Testis (tissue), 3 donors: ENCODE data around the gene OGFOD3. TPM values are rescaled to one million over a fixed set of nuclear protein-coding genes. Genes with fewer than 3 reads are reported as not detected.

Source experiments
- DNase-seq: peaks from one replicate; pipeline ENCODE4 v3.0.0-alpha.2; 2019
- H3K27ac ChIP-seq, 2 donors: fragments of 200-600 bp; sonication (generic); one replicate each; pipeline ENCODE4 v1.5.1; 2019
- H3K27me3 ChIP-seq: fragments of 200-600 bp; sonication (generic); one replicate; pipeline ENCODE4 v1.5.1; 2019
- H3K36me3 ChIP-seq: fragments of 200-600 bp; sonication (generic); one replicate; pipeline ENCODE4 v1.5.1; 2017; ENCODE audit warnings: low read depth; ENCODE audit errors: missing control alignments
- H3K4me1 ChIP-seq: fragments of 200-600 bp; sonication (generic); one replicate; pipeline ENCODE4 v1.5.1; 2019
- H3K4me3 ChIP-seq, 2 donors: fragments of 200-600 bp; sonication (generic); one replicate each; pipeline ENCODE4 v1.5.1; 2017 to 2019
- H3K9me3 ChIP-seq: fragments of 200-600 bp; sonication (generic); one replicate; pipeline ENCODE4 v1.5.1; 2017
- POLR2A ChIP-seq: fragments of 450-650 bp; IDR thresholded peaks from one replicate; pipeline ENCODE4 v1.6.1; 2017; ENCODE audit warnings: antibody characterized with exemption, mild to moderate bottlenecking, moderate library complexity
- WGBS, 2 donors: methylation state at CpG; one replicate each; pipeline ENCODE4 v1.1.5; 2018; 5-methylcytosine and 5-hydroxymethylcytosine counted together
- intact Hi-C: fragments of 100-400 bp; cut with DNase I; formaldehyde crosslinking; loops from one replicate; pipeline ENCODE4 v1.15.1; 2023; ENCODE audit warnings: low total_unique reads
- polyA plus RNA-seq: library from polyadenylated mRNA; stranded (reverse); fragments of 350-450 nt; fragmentation: Illumina TruSeq; extraction: RNeasy Lipid Tissue Mini Kit (QIAGEN cat#74804); gene quantifications from one replicate; pipeline ENCODE4 v1.2.3, GENCODE V29; 2014; ENCODE audit warnings: low read depth, low replicate concordance; ENCODE audit not compliant: insufficient read depth
- small RNA-seq, 2 donors: library from RNA; depleted of rRNA; stranded (forward); fragments of <200 nt; gene quantifications; one replicate each; pipeline ENCODE3, GENCODE V24; 2016
- total RNA-seq, 2 donors: library from RNA; depleted of rRNA; stranded (reverse); fragments of >200 nt; gene quantifications; one replicate each; pipeline ENCODE4 v1.2.3, GENCODE V29; 2016
- TF ChIP-seq, protein P1 (sequence below), 3 experiments: fragments of 450-650 bp in 2 of 3; fragments of 200-600 bp in 1 of 3; sonication (generic) in 1 of 3; IDR thresholded peaks; one replicate each; pipeline ENCODE4 v1.5.1; 2016 to 2019; ENCODE audit warnings: antibody characterized with exemption in 3 of 3, mild to moderate bottlenecking in 2 of 3, moderate library complexity in 1 of 3

Gene OGFOD3
- total and polyA plus RNA-seq, 3 donors from 2014 or later, result 19.6 to 37.4 (median 28.9) TPM

DNA sequence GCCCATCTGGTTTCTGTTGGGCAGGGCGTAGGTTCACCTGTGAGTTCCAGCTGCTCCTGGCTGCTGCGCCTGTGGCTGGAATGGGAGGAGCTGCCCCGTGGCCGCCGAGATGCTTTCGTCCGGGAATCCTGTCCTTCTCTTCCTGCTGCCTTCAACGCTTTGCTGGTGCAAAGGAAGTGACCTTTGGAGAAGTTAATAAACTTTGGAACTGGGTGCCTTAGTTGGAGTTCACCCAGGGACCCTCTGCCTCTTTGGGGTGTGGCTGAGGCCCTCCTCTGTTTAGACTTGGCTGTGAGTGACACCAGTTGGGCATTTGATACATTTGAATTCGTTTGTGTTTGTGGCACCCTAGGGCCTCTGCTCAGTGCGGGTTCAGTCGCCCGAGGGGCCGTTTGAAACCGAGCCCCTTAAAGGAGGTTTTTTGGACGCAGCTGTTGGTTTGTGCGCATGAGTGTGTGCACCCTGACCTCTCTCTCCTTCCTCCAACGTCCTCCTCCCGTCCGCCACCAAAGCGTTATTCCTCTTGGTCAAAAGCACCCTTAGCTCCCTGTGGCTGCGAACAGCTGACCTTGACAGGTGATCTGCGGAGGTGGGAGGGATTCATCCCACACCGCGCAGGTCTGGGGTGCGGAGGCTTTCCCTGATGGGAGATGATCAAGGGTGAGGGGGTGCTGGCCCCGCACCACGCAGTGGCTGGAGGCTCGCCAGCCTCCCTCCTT is 75.9 kb downstream of the OGFOD3 start:
- intact Hi-C loops, result no loop called here
- WGBS, 2 donors, result 71 to 74% methylated on average over 20 to 28 of the region's 28 CpGs
- TF ChIP-seq, protein P1, sequence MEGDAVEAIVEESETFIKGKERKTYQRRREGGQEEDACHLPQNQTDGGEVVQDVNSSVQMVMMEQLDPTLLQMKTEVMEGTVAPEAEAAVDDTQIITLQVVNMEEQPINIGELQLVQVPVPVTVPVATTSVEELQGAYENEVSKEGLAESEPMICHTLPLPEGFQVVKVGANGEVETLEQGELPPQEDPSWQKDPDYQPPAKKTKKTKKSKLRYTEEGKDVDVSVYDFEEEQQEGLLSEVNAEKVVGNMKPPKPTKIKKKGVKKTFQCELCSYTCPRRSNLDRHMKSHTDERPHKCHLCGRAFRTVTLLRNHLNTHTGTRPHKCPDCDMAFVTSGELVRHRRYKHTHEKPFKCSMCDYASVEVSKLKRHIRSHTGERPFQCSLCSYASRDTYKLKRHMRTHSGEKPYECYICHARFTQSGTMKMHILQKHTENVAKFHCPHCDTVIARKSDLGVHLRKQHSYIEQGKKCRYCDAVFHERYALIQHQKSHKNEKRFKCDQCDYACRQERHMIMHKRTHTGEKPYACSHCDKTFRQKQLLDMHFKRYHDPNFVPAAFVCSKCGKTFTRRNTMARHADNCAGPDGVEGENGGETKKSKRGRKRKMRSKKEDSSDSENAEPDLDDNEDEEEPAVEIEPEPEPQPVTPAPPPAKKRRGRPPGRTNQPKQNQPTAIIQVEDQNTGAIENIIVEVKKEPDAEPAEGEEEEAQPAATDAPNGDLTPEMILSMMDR (IDR thresholded peaks at IDR 0.05), result no peak
- TF ChIP-seq POLR2A, result no peak

DNA sequence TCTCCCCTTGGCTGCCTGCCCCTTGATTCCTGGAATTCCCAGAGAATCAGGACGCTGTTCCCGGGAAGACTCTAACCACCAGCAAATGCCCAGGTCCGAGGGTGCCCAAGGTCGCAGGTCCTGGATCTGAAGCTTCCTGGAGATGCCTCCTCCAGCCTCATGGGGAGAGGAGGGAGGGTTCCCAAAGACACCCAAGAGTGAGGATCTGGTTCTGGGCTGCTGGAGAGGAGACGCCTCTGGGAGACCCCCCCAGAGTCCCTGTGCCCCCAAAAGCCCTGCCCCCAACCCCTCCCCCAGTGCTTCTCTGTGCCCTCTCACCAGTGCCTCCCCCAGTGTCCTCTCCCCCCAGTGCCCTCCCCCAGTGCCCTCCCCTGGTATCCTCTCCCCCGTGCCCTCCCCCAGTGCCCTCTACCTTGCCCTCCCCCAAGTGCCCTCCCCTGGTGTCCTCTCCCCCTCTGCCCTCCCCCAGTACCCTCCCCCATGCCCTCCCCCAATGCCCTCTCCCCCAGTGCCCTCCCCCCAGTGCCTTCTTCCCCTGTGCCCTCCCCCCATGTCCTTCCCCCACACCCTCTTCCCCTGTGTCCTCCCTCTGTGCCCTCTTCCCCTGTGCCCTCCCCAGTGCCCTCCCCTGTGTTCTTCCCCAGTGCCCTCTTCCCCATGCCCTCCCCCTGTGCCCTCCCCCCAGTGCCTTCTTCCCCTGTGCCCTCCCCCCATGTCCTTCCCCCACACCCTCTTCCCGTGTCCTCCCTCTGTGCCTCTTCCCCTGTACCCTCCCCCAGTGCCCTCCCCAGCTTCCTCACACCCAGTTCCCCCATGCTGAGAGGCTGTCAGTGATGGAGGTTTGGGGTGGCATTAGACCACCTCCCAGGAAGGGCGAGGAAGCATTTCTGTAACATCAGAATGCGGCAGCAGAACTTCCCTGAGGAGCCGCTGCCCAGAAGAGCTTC is 78.5 kb downstream of the OGFOD3 start:
- intact Hi-C loops, result no loop called here
- H3K27ac ChIP-seq, result no peak overlapping the region
- WGBS, 2 donors, result 66 to 76% methylated on average over 8 of the region's 10 CpGs
- H3K9me3 ChIP-seq, result no peaks in the 10 kb centered on the region
- no peak overlapping the region for H3K4me3 ChIP-seq
- peaks cover 4% of the 10 kb centered on the region for H3K4me1 ChIP-seq
- no peak for TF ChIP-seq POLR2A
- TF ChIP-seq, protein P1 (IDR thresholded peaks at IDR 0.05), result no peak
- H3K36me3 ChIP-seq, result no peaks in the 10 kb centered on the region
- no peaks in the 10 kb centered on the region for H3K27me3 ChIP-seq
- DNase-seq, result no peak

More for the DNA sequence above, 75.9 kb downstream of the OGFOD3 start:
- Histone ChIP-seq H3K4me1 (no peaks in the 10 kb centered on the region), H3K27me3 (no peaks in the 10 kb centered on the region), H3K9me3 (no peaks in the 10 kb centered on the region), H3K27ac (no peak overlapping the region), H3K36me3 (no peaks in the 10 kb centered on the region), H3K4me3 (no peak overlapping the region)
- no peak for DNase-seq

Small RNA genes within 50 kb of the gene (small RNA-seq; reads per million reads assigned to genes)
- 0 reads per million in 2 donors for gene RF00019

Other genes starting within 250 kb of the OGFOD3 start
- gene CCDC57, start 205.7 kb downstream of the OGFOD3 start, total RNA-seq, result 100 to 1,000 TPM in 1 of 2 donors, 10 to 100 TPM in 1; 71.8 to 111 TPM
- 61.3 TPM for gene CCDC57, start 205.7 kb downstream of the OGFOD3 start, polyA plus RNA-seq
- gene SLC16A3, start 189.5 kb downstream of the OGFOD3 start, total RNA-seq, result 10 to 100 TPM; 67.7 to 71.4 TPM
- 70.6 TPM for gene SLC16A3, start 189.5 kb downstream of the OGFOD3 start, polyA plus RNA-seq
- gene CSNK1D, start 144.9 kb downstream of the OGFOD3 start, total RNA-seq, result 100 to 1,000 TPM; 137 to 179 TPM
- 178 TPM for gene CSNK1D, start 144.9 kb downstream of the OGFOD3 start, polyA plus RNA-seq
- gene CD7, start 101.0 kb downstream of the OGFOD3 start, total RNA-seq, result 1 to 10 TPM in 1 of 2 donors, under 1 TPM in 1; 0.55 to 2.3 TPM
- 3.0 TPM for gene CD7, start 101.0 kb downstream of the OGFOD3 start, polyA plus RNA-seq
- gene SECTM1, start 84.8 kb downstream of the OGFOD3 start, total RNA-seq, result 1 to 10 TPM in 1 of 2 donors, under 1 TPM in 1; 0.55 to 5.9 TPM
- gene SECTM1, start 84.8 kb downstream of the OGFOD3 start, polyA plus RNA-seq, result 9.3 TPM
- 10 to 100 TPM; 21.9 to 37.8 TPM for gene TEX19, start 59.3 kb downstream of the OGFOD3 start, total RNA-seq
- 31.2 TPM for gene TEX19, start 59.3 kb downstream of the OGFOD3 start, polyA plus RNA-seq
- gene UTS2R, start 46.8 kb downstream of the OGFOD3 start, total RNA-seq, result 10 to 100 TPM in 1 of 2 donors, 1 to 10 TPM in 1; 3.8 to 28.1 TPM
- gene UTS2R, start 46.8 kb downstream of the OGFOD3 start, polyA plus RNA-seq, result 0.32 TPM
- gene HEXD, start 239 bp downstream of the OGFOD3 start, total RNA-seq, result 10 to 100 TPM; 90.9 to 95.3 TPM
- gene HEXD, start 239 bp downstream of the OGFOD3 start, polyA plus RNA-seq, result 24.4 TPM
- gene CYBC1, start 32.2 kb upstream of the OGFOD3 start, total RNA-seq, result 10 to 100 TPM; 61.1 to 88.2 TPM
- 46.3 TPM for gene CYBC1, start 32.2 kb upstream of the OGFOD3 start, polyA plus RNA-seq
- 100 to 1,000 TPM; 115 to 130 TPM for gene NARF, start 40.2 kb upstream of the OGFOD3 start, total RNA-seq
- gene NARF, start 40.2 kb upstream of the OGFOD3 start, polyA plus RNA-seq, result 161 TPM
- 10 to 100 TPM; 94.3 to 95.1 TPM for gene FOXK2, start 101.1 kb upstream of the OGFOD3 start, total RNA-seq
- gene FOXK2, start 101.1 kb upstream of the OGFOD3 start, polyA plus RNA-seq, result 85.8 TPM
- 100 to 1,000 TPM; 163 to 165 TPM for gene WDR45B, start 229.9 kb upstream of the OGFOD3 start, total RNA-seq
- 142 TPM for gene WDR45B, start 229.9 kb upstream of the OGFOD3 start, polyA plus RNA-seq